GM10248 (cell line): Measurements from ENCODE around the gene STOML3.

Experiments
- CTCF ChIA-PET: fragments of 300-600 bp; sonication (Branson Sonifier 250); formaldehyde crosslinking; extraction: SDS; loops from one replicate; lab custom pipeline; 2021; ENCODE audit warnings: antibody characterized with exemption; lab: Yijun Ruan, JAX
- POLR2A ChIA-PET: fragments of 350-650 bp; sonication (Branson Sonifier 250); formaldehyde crosslinking; extraction: SDS; loops from one replicate; lab custom pipeline; 2020; ENCODE audit warnings: antibody characterized with exemption; lab: Yijun Ruan, JAX
- DNase-seq: peaks from one replicate; pipeline ENCODE4 v3.0.0; 2012; ENCODE audit errors: extremely low spot score
- CTCF ChIP-seq: IDR thresholded peaks from 2 replicates; pipeline ENCODE4 v1.5.1; 2012; ENCODE audit warnings: mild to moderate bottlenecking, low read depth; ENCODE audit errors: extremely low read depth, missing control alignments, control extremely low read depth

The STOML3 gene

GRCh38 chr13:39037410-39037879 is 46.8 kb upstream of the STOML3 start:
- POLR2A ChIA-PET: no interaction called here
- CTCF ChIA-PET: interaction anchor here (1.6 kb wide), 2 partner anchors 14 to 579 kb away, joined by 4 to 6 read pairs; no protein-coding TSS in a partner anchor
- DNase-seq: peak; percentile 17
- no peak for TF ChIP-seq CTCF

- ChIA-PET CTCF (interaction anchor here (0.7 to 1.6 kb wide), 3 partner anchors 12 to 580 kb away, joined by 3 to 6 read pairs (median 3); no protein-coding TSS in a partner anchor), POLR2A (no interaction called here)
- no peak for DNase-seq
- no peak for TF ChIP-seq CTCF
These were observed 45.6 kb upstream of the STOML3 start for GRCh38 chr13:39036212-39036611.

- ChIA-PET POLR2A (no interaction called here), CTCF (interaction anchor here (0.6 to 1.5 kb wide), 3 partner anchors 9 to 13 kb away, joined by 3 read pairs; no protein-coding TSS in a partner anchor)
- TF ChIP-seq CTCF: no peak
- no peak for DNase-seq
These were observed 45.2 kb upstream of the STOML3 start for GRCh38 chr13:39035799-39036198.

GRCh38 chr13:39035204-39035603 is 44.6 kb upstream of the STOML3 start:
- ChIA-PET POLR2A (no interaction called here), CTCF (interaction anchor here (0.6 to 1.9 kb wide), 5 partner anchors 8 to 577 kb away, joined by 3 to 4 read pairs (median 3); no protein-coding TSS in a partner anchor)
- no peak for DNase-seq

GRCh38 chr13:39034085-39034484 is 43.5 kb upstream of the STOML3 start:
- POLR2A ChIA-PET: no interaction called here
- TF ChIP-seq CTCF: no peak
- CTCF ChIA-PET: interaction anchor here (0.9 to 1.9 kb wide), 4 partner anchors 10 to 18 kb away, joined by 3 to 4 read pairs (median 4); no protein-coding TSS in a partner anchor
- no peak for DNase-seq

More at GRCh38 chr13:39035204-39035603, 44.6 kb upstream of the STOML3 start:
- no peak for TF ChIP-seq CTCF

- ChIA-PET CTCF (interaction anchor here (1.0 to 2.2 kb wide), 8 partner anchors 8 to 584 kb away, joined by 3 to 11 read pairs (median 4); no protein-coding TSS in a partner anchor), POLR2A (no interaction called here)
- no peak for TF ChIP-seq CTCF
- DNase-seq: no peak
These were observed 41.5 kb upstream of the STOML3 start for GRCh38 chr13:39032150-39032549.
